Gastrocnemius medialis (tissue), 4 donors: ENCODE results near the gene GNAI2. TPM values are rescaled to one million over a fixed set of nuclear protein-coding genes. Genes with fewer than 3 reads are reported as not detected.

Experiments used
- ATAC-seq, 2 donors: fragments of 150-250 bp; one replicate each; pipeline ENCODE4 v1.9.1; 2016
- DNase-seq, 2 donors: peaks; one replicate each; pipeline ENCODE4 v3.0.0-alpha.2; 2019
- H3K27ac ChIP-seq, 4 donors: fragments of 200-600 bp; sonication (generic); 1 replicate in 1 of 4; 2 replicates in 3 of 4; pipeline ENCODE4 v1.5.1; 2016 to 2018; ENCODE audit warnings: mild to moderate bottlenecking in 2 of 4, moderate library complexity in 1 of 4
- H3K27me3 ChIP-seq, 3 donors: fragments of 200-600 bp; sonication (generic) in 2 of 3; 1 replicate in 1 of 3; 2 replicates in 2 of 3; pipeline versions ENCODE4 v1.5.1 to v1.6.0; 2016 to 2019; ENCODE audit warnings: mild to moderate bottlenecking in 1 of 3, moderate library complexity in 1 of 3
- H3K36me3 ChIP-seq, 2 donors: fragments of 200-600 bp; sonication (generic) in 1 of 2; one replicate each; pipeline ENCODE4 v1.5.1; 2017 to 2018
- H3K4me1 ChIP-seq, 2 donors: fragments of 200-600 bp; sonication (generic) in 1 of 2; one replicate each; pipeline ENCODE4 v1.5.1; 2016 to 2017; ENCODE audit warnings: mild to moderate bottlenecking in 2 of 2
- H3K4me3 ChIP-seq, 4 donors: fragments of 200-600 bp; sonication (generic) in 3 of 4; 1 replicate in 1 of 4; 2 replicates in 3 of 4; pipeline ENCODE4 v1.5.1; 2016 to 2019; ENCODE audit warnings: mild to moderate bottlenecking in 2 of 4
- H3K9me3 ChIP-seq, 3 donors: fragments of 200-600 bp; sonication (generic) in 2 of 3; 1 replicate in 1 of 3; 2 replicates in 2 of 3; pipeline ENCODE4 v1.5.1; 2016 to 2019
- CTCF ChIP-seq, 5 experiments: fragments of 450-650 bp in 3 of 5; fragments of 200-600 bp in 2 of 5; sonication (generic) in 2 of 5; IDR thresholded peaks in 4 of 5; conservative IDR thresholded peaks in 1 of 5; 1 replicate in 4 of 5; 2 replicates in 1 of 5; pipeline ENCODE4 v1.5.1; 2016 to 2019; ENCODE audit warnings: antibody characterized with exemption in 5 of 5, mild to moderate bottlenecking in 3 of 5, moderate library complexity in 3 of 5
- POLR2A ChIP-seq, 2 donors: fragments of 450-650 bp; IDR thresholded peaks; one replicate each; pipeline ENCODE4 v1.6.1; 2017; ENCODE audit warnings: antibody characterized with exemption in 2 of 2, mild to moderate bottlenecking in 2 of 2, moderate library complexity in 2 of 2
- in situ Hi-C, 4 donors: fragments of 200-750 bp; cut with MboI; loops; one replicate each; pipeline versions ENCODE4 v1.15.0 to v1.8.0; 2017; ENCODE audit warnings: low sequenced_read_pairs in 4 of 4
- intact Hi-C: fragments of 100-400 bp; cut with DNase I; formaldehyde crosslinking; loops from one replicate; pipeline ENCODE4 v1.15.1; 2023; ENCODE audit warnings: low total_unique reads
- total RNA-seq, 4 donors: library from RNA; depleted of rRNA; stranded (reverse); fragments of >200 nt; gene quantifications; one replicate each; pipeline versions ENCODE4 v1.1.0 to v1.2.3, GENCODE V29; 2016

The GNAI2 gene
- total RNA-seq, 4 donors from 2014 or later = 26.7 to 67.8 (median 39.8) TPM

- ATAC-seq = peak; percentile 43 to 69
- no peak for TF ChIP-seq POLR2A (IDR thresholded peaks at IDR 0.05)
- peak in 1 of 5 experiments; percentile 22 for TF ChIP-seq CTCF (IDR thresholded peaks at IDR 0.05 in 4 of 5, conservative IDR thresholded peaks at IDR 0.05 in 1 of 5)
- Histone ChIP-seq H3K9me3 (no peaks in the 10 kb centered on the region), H3K4me1 (peaks cover 29 to 64% of the 10 kb centered on the region in 2 donors), H3K36me3 (no peaks in the 10 kb centered on the region), H3K4me3 (peak overlapping the region; percentile 31 to 58 (median 52)), H3K27me3 (no peaks in the 10 kb centered on the region), H3K27ac (peak overlapping the region; percentile 71 to 90 (median 82))
- intact Hi-C loops (no loop called here), in situ Hi-C loops (no loop called here)
- DNase-seq = peak; percentile 49 to 69
These were observed 31.4 kb downstream of the GNAI2 start for GRCh38 chr3:50267280-50267913.

GRCh38 chr3:50268276-50268675 is 32.3 kb downstream of the GNAI2 start:
- no peak for ATAC-seq
- in situ Hi-C loops (no loop called here), intact Hi-C loops (no loop called here)

GRCh38 chr3:50268703-50269451 is 32.9 kb downstream of the GNAI2 start, which contains the start of gene SEMA3B:
SEMA3B (plus strand) TSS chr3:50269147; CDS start chr3:50269241, 94 bp downstream.
- peak in 1 of 2 donors; percentile 30 for ATAC-seq
- Histone ChIP-seq H3K4me1 (peaks cover 33 to 73% of the 10 kb centered on the region in 2 donors), H3K36me3 (no peaks in the 10 kb centered on the region), H3K9me3 (no peaks in the 10 kb centered on the region), H3K27me3 (no peaks in the 10 kb centered on the region), H3K27ac (peak within 1 kb of the TSS; percentile 71 to 90 (median 82)), H3K4me3 (peak within 1 kb of the TSS in 2 of 4 donors; percentile 4 to 58)
- DNase-seq = no peak
- intact Hi-C loops = no loop called here
- TF ChIP-seq POLR2A (IDR thresholded peaks at IDR 0.05) (no peak), CTCF (IDR thresholded peaks at IDR 0.05 in 4 of 5, conservative IDR thresholded peaks at IDR 0.05 in 1 of 5) (no peak)
- in situ Hi-C loops = no loop called here

More at GRCh38 chr3:50268276-50268675, 32.3 kb downstream of the GNAI2 start:
- peaks cover 32 to 67% of the 10 kb centered on the region in 2 donors for H3K4me1 ChIP-seq
- H3K9me3 ChIP-seq = no peaks in the 10 kb centered on the region
- no peaks in the 10 kb centered on the region for H3K27me3 ChIP-seq
- no peak for TF ChIP-seq POLR2A (IDR thresholded peaks at IDR 0.05)
- TF ChIP-seq CTCF (IDR thresholded peaks at IDR 0.05 in 4 of 5, conservative IDR thresholded peaks at IDR 0.05 in 1 of 5) = no peak
- DNase-seq = no peak
- H3K4me3 ChIP-seq = peak overlapping the region in 1 of 4 donors; percentile 58
- no peaks in the 10 kb centered on the region for H3K36me3 ChIP-seq
- peak overlapping the region; percentile 71 to 90 (median 76) for H3K27ac ChIP-seq

GRCh38 chr3:50269460-50269859 is 33.5 kb downstream of the GNAI2 start:
- H3K4me1 ChIP-seq = peaks cover 33 to 73% of the 10 kb centered on the region in 2 donors
- intact Hi-C loops = no loop called here
- TF ChIP-seq CTCF (IDR thresholded peaks at IDR 0.05 in 4 of 5, conservative IDR thresholded peaks at IDR 0.05 in 1 of 5) = no peak
- no peak for TF ChIP-seq POLR2A (IDR thresholded peaks at IDR 0.05)

More at GRCh38 chr3:50269460-50269859, 33.5 kb downstream of the GNAI2 start:
- peak overlapping the region in 2 of 4 donors; percentile 4 to 11 for H3K4me3 ChIP-seq
- no peaks in the 10 kb centered on the region for H3K36me3 ChIP-seq
- no peak for DNase-seq
- in situ Hi-C loops = no loop called here
- H3K27ac ChIP-seq = peak overlapping the region; percentile 69 to 90 (median 72)
- H3K27me3 ChIP-seq = no peaks in the 10 kb centered on the region
- H3K9me3 ChIP-seq = no peaks in the 10 kb centered on the region
- ATAC-seq = no peak
